PC-3 (cell line): ENCODE results near the gene AADACL4.

ENCODE experiments used
- EZH2 ChIP-seq: fragments of 300-600 bp; sonication (generic); IDR thresholded peaks from one replicate; pipeline ENCODE4 v1.6.1; 2017; ENCODE audit warnings: antibody characterized with exemption, mild to moderate bottlenecking, low read length; ENCODE audit not compliant: unreplicated experiment
- EZH2phosphoT487 ChIP-seq: fragments of 300-600 bp; sonication (generic); IDR thresholded peaks from 2 replicates; pipeline ENCODE4 v1.6.1; 2018; ENCODE audit warnings: mild to moderate bottlenecking, antibody characterized with exemption, low read length, borderline replicate concordance
- TF ChIP-seq, protein P1 (sequence below): fragments of 300-600 bp; sonication (generic); conservative IDR thresholded peaks from 2 replicates; pipeline ENCODE4 v1.5.1; 2017; ENCODE audit warnings: antibody characterized with exemption, low read depth, mild to moderate bottlenecking, low read length

DNA sequence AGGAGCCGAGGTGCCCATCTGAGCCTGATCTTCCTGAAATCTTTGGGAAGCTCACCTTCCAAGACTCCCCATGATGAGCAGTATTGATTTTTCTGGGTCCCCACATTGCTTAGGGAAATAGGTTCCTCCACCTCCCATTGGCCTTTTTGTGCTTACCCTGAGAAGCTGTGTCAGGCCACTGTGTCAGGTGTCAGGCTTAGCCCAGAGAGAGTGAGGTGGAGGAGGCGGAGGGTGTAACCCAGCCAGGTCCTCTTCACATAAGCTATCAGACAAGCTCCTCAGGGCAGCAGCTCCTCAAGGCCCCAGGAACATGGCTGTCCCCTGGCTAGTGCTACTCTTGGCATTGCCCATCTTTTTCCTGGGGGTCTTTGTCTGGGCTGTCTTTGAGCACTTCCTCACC is 352 bp downstream of the AADACL4 start:
- TF ChIP-seq, protein P1, sequence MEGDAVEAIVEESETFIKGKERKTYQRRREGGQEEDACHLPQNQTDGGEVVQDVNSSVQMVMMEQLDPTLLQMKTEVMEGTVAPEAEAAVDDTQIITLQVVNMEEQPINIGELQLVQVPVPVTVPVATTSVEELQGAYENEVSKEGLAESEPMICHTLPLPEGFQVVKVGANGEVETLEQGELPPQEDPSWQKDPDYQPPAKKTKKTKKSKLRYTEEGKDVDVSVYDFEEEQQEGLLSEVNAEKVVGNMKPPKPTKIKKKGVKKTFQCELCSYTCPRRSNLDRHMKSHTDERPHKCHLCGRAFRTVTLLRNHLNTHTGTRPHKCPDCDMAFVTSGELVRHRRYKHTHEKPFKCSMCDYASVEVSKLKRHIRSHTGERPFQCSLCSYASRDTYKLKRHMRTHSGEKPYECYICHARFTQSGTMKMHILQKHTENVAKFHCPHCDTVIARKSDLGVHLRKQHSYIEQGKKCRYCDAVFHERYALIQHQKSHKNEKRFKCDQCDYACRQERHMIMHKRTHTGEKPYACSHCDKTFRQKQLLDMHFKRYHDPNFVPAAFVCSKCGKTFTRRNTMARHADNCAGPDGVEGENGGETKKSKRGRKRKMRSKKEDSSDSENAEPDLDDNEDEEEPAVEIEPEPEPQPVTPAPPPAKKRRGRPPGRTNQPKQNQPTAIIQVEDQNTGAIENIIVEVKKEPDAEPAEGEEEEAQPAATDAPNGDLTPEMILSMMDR: no peak
- TF ChIP-seq EZH2phosphoT487 (no peak), EZH2 (no peak)
